Activated T-cell treated with anti-CD3 and anti-CD28 coated beads, Interleukin-2, amount 50 U/mL, for 72 hours (primary cell): ENCODE results near the gene LRRTM2. TPM values are rescaled to one million over a fixed set of nuclear protein-coding genes. Genes with fewer than 3 reads are reported as not detected.

Experiments used
- ATAC-seq, 2 donors: fragments of 150-1000 bp; cut with Tn5 transposase; replicated peaks in 1 of 2; 2 replicates each; pipeline ENCODE4 v1.10.0; 2021; ENCODE audit warnings: moderate library complexity in 2 of 2, mild to moderate bottlenecking in 1 of 2
- DNase-seq, 2 donors: peaks; one replicate each; pipeline ENCODE4 v3.0.0; 2021 to 2022; ENCODE audit warnings: mixed read lengths in 1 of 2
- H3K27ac Mint-ChIP-seq: one replicate; pipeline ENCODE4 v1.8.0; 2022; ENCODE audit warnings: mild to moderate bottlenecking, moderate library complexity, mixed read lengths
- H3K27me3 Mint-ChIP-seq: one replicate; pipeline ENCODE4 v1.8.0; 2022; ENCODE audit warnings: low read depth, mixed read lengths
- H3K36me3 Mint-ChIP-seq, 2 donors: one replicate each; pipeline ENCODE4 v1.8.0; 2022; ENCODE audit warnings: mixed read lengths in 2 of 2, mild to moderate bottlenecking in 1 of 2; ENCODE audit not compliant: insufficient read depth in 2 of 2
- H3K4me1 Mint-ChIP-seq: one replicate; pipeline ENCODE4 v1.8.0; 2022; ENCODE audit warnings: low read depth, mixed read lengths
- H3K4me3 Mint-ChIP-seq, 2 donors: one replicate each; pipeline ENCODE4 v1.8.0; 2022; ENCODE audit warnings: mild to moderate bottlenecking in 2 of 2, mixed read lengths in 2 of 2, moderate library complexity in 2 of 2
- H3K9me3 Mint-ChIP-seq, 2 donors: one replicate each; pipeline ENCODE4 v1.8.0; 2022; ENCODE audit warnings: mixed read lengths in 2 of 2
- total RNA-seq, 2 donors: library from RNA; stranded (reverse); gene quantifications; one replicate each; pipeline ENCODE4 v1.2.3, GENCODE V29; 2022

LRRTM2 gene
- total RNA-seq, 2 donors from 2014 or later = 0.23 to 0.29 TPM

DNA sequence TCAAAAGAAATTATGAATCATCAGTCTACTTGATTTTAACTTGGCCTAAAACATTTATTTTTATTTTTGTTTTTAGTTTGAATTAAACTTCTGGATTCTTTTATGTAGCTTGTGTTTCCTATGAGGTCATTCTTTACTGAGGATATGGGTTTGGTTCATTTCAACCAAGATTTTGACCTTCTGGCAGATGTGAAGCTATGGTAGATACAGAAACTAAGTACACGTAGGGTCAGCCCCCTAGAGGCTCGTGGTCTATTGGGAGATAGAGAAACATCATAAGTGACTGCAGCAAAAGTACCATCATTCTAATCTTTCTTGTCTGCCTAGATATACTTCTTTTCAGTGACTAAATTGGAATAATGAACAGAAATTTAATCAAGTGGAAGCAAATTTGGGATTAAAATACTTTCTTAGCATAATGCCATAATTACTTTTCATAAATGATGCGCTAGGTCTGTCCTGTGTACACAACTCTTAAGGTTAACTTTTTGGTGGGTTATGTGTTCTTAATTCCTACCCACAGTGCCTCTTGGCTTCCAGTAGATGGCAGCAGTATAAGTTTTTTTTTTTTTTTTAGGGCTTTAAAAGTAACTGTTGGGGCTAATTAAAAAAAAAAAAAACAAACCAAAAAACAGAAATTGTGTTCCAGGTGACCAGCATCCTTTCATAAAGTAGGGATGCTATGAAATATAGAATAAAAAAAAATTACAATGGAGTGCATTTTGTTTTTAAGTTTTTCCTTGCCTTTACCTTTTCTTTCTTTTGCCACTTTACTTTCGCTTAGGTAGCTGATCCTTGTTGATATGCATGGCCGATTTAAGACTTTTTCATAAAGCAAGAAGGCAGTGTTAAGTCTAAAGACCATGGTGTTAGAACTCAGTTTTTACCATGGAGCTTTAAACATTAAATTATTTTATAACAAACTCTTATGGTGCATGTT lies 49.9 kb downstream of the LRRTM2 start:
- Mint-ChIP-seq H3K9me3 (no peaks in the 10 kb centered on the region), H3K27me3 (no peaks in the 10 kb centered on the region), H3K36me3 (no peaks in the 10 kb centered on the region), H3K4me3 (no peak overlapping the region), H3K4me1 (peaks cover 11% of the 10 kb centered on the region), H3K27ac (no peak overlapping the region)
- DNase-seq (peak in 1 of 2 donors; percentile 30), ATAC-seq (peak; percentile 76 to 89)

DNA sequence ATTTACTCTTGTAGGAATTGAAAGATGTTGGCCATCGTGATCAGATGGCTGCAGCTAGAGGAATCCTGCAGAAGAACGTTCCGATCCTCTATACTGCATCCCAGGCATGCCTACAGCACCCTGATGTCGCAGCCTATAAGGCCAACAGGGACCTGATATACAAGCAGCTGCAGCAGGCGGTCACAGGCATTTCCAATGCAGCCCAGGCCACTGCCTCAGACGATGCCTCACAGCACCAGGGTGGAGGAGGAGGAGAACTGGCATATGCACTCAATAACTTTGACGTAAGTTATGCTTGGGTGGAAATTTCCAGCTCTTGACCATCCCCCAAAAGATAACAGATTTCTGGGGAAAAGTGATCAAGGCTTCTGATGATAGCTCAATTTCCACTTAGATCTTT lies 50.6 kb downstream of the LRRTM2 start:
- Mint-ChIP-seq H3K27ac (no peak overlapping the region), H3K4me1 (peaks cover 11% of the 10 kb centered on the region), H3K4me3 (no peak overlapping the region), H3K9me3 (no peaks in the 10 kb centered on the region), H3K27me3 (no peaks in the 10 kb centered on the region), H3K36me3 (no peaks in the 10 kb centered on the region)
- DNase-seq = peak in 1 of 2 donors; percentile 5
- ATAC-seq = peak; percentile 57 to 76

DNA sequence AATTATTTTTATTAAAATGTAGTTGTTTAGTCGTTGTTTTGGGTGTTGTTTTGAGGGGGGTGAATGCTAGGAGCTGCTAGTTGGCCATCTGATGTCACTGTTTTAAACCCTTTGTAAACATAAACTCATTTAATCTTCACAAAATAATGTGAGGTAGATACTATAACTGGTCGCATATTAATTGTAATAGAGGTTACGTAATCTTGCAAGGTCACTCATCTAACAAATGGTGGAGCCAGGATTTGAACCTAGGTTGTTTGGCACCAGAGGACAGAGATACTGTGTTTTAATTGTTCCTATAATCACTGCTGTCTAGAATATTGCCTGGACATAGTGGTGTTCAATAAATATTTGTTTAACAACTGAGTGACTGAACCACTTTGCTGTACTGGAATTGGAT lies 54.4 kb downstream of the LRRTM2 start:
- ATAC-seq (no peak), DNase-seq (no peak)
- Mint-ChIP-seq H3K27ac (no peak overlapping the region), H3K4me1 (peaks cover 11% of the 10 kb centered on the region), H3K27me3 (no peaks in the 10 kb centered on the region), H3K4me3 (no peak overlapping the region), H3K9me3 (no peaks in the 10 kb centered on the region), H3K36me3 (no peaks in the 10 kb centered on the region)

DNA sequence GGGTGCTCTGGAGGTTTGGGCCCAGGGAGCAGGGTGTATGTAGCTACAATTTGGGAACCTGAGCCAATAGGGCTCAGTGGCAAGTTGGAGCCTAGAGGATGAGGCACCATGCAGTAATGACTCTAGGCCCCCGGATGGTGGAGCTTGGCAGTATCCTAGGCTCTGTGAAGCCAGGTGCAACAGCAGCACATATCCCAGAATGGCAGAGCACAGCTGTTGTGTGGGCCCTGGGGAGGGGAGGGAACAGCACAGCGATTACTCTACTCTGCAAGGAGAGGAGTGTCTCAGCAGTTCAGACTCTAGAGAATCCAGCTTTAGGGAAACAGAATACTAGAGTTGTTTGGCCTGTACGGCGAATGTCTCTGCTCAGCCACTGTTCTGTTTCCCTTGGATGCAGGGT lies 56.1 kb downstream of the LRRTM2 start:
- H3K27me3 Mint-ChIP-seq = no peaks in the 10 kb centered on the region
- no peak overlapping the region for H3K4me3 Mint-ChIP-seq
- H3K36me3 Mint-ChIP-seq = no peaks in the 10 kb centered on the region
- ATAC-seq (no peak), DNase-seq (no peak)
- H3K4me1 Mint-ChIP-seq = no peaks in the 10 kb centered on the region
- no peaks in the 10 kb centered on the region for H3K9me3 Mint-ChIP-seq
- H3K27ac Mint-ChIP-seq = no peak overlapping the region

Other genes starting within 250 kb of the LRRTM2 start
- 10 to 100 TPM; 62.3 to 73.0 TPM for gene CTNNA1, start 121.9 kb downstream of the LRRTM2 start, total RNA-seq